OCI-LY7 (cell line): ENCODE data around the gene DDAH1. TPM values are rescaled to one million over a fixed set of nuclear protein-coding genes. Genes with fewer than 3 reads are reported as not detected.

Experiments used
- BruUV-seq: library from RNA; stranded (reverse); fragments of 400-500 nt; replicated peaks from 2 replicates; lab custom pipeline; 2021; lab: Mats Ljungman, UMichigan
- CTCF ChIA-PET: fragments of 300-600 bp; sonication (Branson Sonifier 250); formaldehyde crosslinking; loops from one replicate; lab custom pipeline; 2022; ENCODE audit warnings: antibody characterized with exemption; ENCODE audit not compliant: unreplicated experiment; lab: Charles Lee
- POLR2A ChIA-PET: fragments of 300-600 bp; sonication (Branson Sonifier 250); formaldehyde crosslinking; loops from one replicate; lab custom pipeline; 2022; ENCODE audit warnings: antibody characterized with exemption; lab: Charles Lee
- DNase-seq: peaks from one replicate; pipeline ENCODE4 v3.0.0-alpha.2; 2015; ENCODE audit warnings: low spot score
- H2AFZ ChIP-seq: fragments of 200-600 bp; sonication (generic), shearing (Covaris generic); 2 replicates; pipeline ENCODE4 v1.6.1; 2014; ENCODE audit warnings: mild to moderate bottlenecking, antibody characterized with exemption, low read length, moderate library complexity
- H3K27ac ChIP-seq: fragments of 200-600 bp; sonication (generic); 2 replicates; pipeline ENCODE4 v1.5.1; 2014; ENCODE audit warnings: mixed run types, low read depth, mild to moderate bottlenecking, moderate library complexity, low read length, inconsistent platforms; ENCODE audit not compliant: poor library complexity, severe bottlenecking
- H3K36me3 ChIP-seq: fragments of 200-600 bp; sonication (generic); 2 replicates; pipeline ENCODE4 v1.6.1; 2014; ENCODE audit warnings: mild to moderate bottlenecking, antibody characterized with exemption, low read length, moderate library complexity, mixed read lengths; ENCODE audit not compliant: insufficient read depth
- H3K4me1 ChIP-seq: fragments of 200-600 bp; sonication (generic); 2 replicates; pipeline ENCODE4 v1.5.1; 2014; ENCODE audit warnings: mild to moderate bottlenecking, low read length; ENCODE audit not compliant: insufficient read depth, poor library complexity, severe bottlenecking
- H3K4me2 ChIP-seq: fragments of 200-600 bp; sonication (generic); 2 replicates; pipeline ENCODE4 v1.6.1; 2014; ENCODE audit warnings: mild to moderate bottlenecking, low read length
- H3K4me3 ChIP-seq: fragments of 200-600 bp; sonication (generic); 2 replicates; pipeline ENCODE4 v1.5.1; 2014; ENCODE audit warnings: mild to moderate bottlenecking, low read depth, low read length; ENCODE audit not compliant: poor library complexity, severe bottlenecking
- H3K79me2 ChIP-seq: fragments of 200-600 bp; sonication (generic); 2 replicates; pipeline ENCODE4 v1.6.1; 2016; ENCODE audit warnings: low read depth, mild to moderate bottlenecking, low read length, moderate library complexity, mixed read lengths; ENCODE audit not compliant: insufficient read depth
- H3K9me2 ChIP-seq: fragments of 200-600 bp; sonication (generic); 2 replicates; pipeline ENCODE4 v1.6.1; 2016; ENCODE audit warnings: mild to moderate bottlenecking, low read length, mixed read lengths; ENCODE audit not compliant: insufficient read depth
- H3K9me3 ChIP-seq: fragments of 200-600 bp; sonication (generic); 2 replicates; pipeline ENCODE4 v1.6.1; 2014; ENCODE audit warnings: mild to moderate bottlenecking, mixed run types, low read length, mixed read lengths
- H4K20me1 ChIP-seq: fragments of 200-600 bp; sonication (generic); 2 replicates; pipeline ENCODE4 v1.6.1; 2014; ENCODE audit warnings: mild to moderate bottlenecking, antibody characterized with exemption, low read length, moderate library complexity, mixed read lengths; ENCODE audit not compliant: insufficient read depth
- EZH2phosphoT487 ChIP-seq: fragments of 200-600 bp; sonication (generic); IDR thresholded peaks from 2 replicates; pipeline ENCODE4 v1.6.1; 2018; ENCODE audit warnings: low read depth, borderline replicate concordance, mild to moderate bottlenecking, mixed run types, antibody characterized with exemption, low read length, moderate library complexity, mixed read lengths
- intact Hi-C: fragments of 100-400 bp; cut with micrococcal nuclease; formaldehyde crosslinking; loops from one replicate; pipeline ENCODE4 v1.10.0; 2022; ENCODE audit not compliant: unreplicated experiment
- total RNA-seq, 2 experiments: library from RNA; depleted of rRNA in 1 of 2; stranded (reverse); fragments of >200 nt in 1 of 2; shearing (Covaris generic) in 1 of 2; gene quantifications; 2 replicates each; pipeline ENCODE4 v1.2.3, GENCODE V29; 2014 to 2022
- TF ChIP-seq, protein P1 (sequence below): fragments of 200-600 bp; sonication (generic); conservative IDR thresholded peaks from 2 replicates; pipeline ENCODE4 v1.5.1; 2014; ENCODE audit warnings: mild to moderate bottlenecking, antibody characterized with exemption, low read length, moderate library complexity, mixed read lengths

DDAH1 gene
- total RNA-seq, 2 experiments from 2014 or later: not detected

DNA sequence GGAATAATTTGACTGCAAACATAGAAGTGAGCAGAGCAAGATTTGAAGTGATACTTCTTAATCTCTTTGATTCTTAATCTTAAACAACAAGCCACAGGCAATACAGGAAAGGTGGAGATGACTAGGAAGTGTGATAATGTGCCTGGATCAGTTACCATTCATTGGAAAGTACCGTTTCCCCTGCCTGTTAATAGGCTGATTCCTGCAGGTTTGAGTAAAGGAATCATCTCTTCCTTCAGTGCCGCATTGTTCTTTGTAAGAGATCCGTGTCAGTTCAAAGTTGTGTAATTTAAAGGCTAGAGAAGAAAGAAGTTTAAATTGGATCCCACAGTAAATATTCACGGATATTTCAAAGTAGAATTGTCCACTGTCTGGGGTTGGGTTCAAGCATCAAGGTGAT, 145.0 kb downstream of the DDAH1 start:
- Histone ChIP-seq H3K4me2 (no peak overlapping the region), H3K79me2 (no peaks in the 10 kb centered on the region), H3K9me3 (no peaks in the 10 kb centered on the region), H3K9me2 (no peaks in the 10 kb centered on the region), H3K4me3 (no peak overlapping the region), H3K36me3 (no peaks in the 10 kb centered on the region), H3K27ac (no peak overlapping the region), H2AFZ (no peak overlapping the region), H4K20me1 (no peaks in the 10 kb centered on the region), H3K4me1 (no peaks in the 10 kb centered on the region)
- TF ChIP-seq, protein P1, sequence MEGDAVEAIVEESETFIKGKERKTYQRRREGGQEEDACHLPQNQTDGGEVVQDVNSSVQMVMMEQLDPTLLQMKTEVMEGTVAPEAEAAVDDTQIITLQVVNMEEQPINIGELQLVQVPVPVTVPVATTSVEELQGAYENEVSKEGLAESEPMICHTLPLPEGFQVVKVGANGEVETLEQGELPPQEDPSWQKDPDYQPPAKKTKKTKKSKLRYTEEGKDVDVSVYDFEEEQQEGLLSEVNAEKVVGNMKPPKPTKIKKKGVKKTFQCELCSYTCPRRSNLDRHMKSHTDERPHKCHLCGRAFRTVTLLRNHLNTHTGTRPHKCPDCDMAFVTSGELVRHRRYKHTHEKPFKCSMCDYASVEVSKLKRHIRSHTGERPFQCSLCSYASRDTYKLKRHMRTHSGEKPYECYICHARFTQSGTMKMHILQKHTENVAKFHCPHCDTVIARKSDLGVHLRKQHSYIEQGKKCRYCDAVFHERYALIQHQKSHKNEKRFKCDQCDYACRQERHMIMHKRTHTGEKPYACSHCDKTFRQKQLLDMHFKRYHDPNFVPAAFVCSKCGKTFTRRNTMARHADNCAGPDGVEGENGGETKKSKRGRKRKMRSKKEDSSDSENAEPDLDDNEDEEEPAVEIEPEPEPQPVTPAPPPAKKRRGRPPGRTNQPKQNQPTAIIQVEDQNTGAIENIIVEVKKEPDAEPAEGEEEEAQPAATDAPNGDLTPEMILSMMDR: no peak
- TF ChIP-seq EZH2phosphoT487: no peak
- POLR2A ChIA-PET: no interaction called here
- no peak for DNase-seq
- CTCF ChIA-PET: no interaction called here
- BruUV-seq: no TSS peak
- intact Hi-C loops: no loop called here

DNA sequence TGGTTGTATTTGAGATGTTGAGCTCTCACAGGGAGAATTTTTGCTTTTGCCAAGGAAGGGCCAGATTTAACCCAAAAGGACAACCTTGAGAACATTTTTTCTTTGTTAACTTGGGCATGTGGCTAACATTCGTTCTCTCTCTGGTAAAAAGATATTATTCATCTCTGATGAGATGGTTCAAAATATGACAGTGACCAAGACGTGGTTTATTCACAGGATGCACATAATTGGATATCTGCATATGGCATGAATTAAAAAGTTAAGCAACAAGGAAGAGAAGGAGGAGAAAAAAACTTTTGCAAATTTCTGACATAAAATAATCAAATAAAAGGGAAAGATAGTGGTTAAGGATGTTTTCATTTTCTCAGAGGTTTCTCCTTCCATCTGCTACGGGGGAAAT, 145.5 kb downstream of the DDAH1 start:
- Histone ChIP-seq H3K4me1 (no peaks in the 10 kb centered on the region), H3K4me3 (no peak overlapping the region), H3K4me2 (no peak overlapping the region), H3K9me3 (no peaks in the 10 kb centered on the region), H3K36me3 (no peaks in the 10 kb centered on the region), H3K27ac (no peak overlapping the region), H3K9me2 (no peaks in the 10 kb centered on the region), H3K79me2 (no peaks in the 10 kb centered on the region), H2AFZ (no peak overlapping the region), H4K20me1 (no peaks in the 10 kb centered on the region)
- POLR2A ChIA-PET: no interaction called here
- no peak for TF ChIP-seq EZH2phosphoT487
- TF ChIP-seq, protein P1: no peak
- DNase-seq: no peak
- BruUV-seq: no TSS peak
- intact Hi-C loops: no loop called here
- CTCF ChIA-PET: no interaction called here

DNA sequence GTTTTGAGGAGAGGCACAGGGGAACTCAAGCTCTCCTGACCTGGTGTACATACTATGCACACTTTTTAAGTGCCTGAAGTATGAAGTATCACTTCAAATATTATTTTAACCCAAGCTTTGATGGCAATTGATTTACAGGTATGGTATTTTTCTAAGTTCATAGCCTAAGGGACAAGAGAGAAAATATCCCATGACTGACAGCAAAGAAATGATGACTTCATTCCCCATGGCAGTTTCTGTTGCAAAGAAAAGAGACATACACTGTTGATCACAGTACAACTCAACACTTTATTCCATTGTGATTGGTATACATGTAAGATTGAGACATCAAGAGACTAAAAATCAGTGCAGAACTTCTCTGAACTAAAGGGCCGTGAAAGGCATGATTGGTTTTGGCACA, 146.7 kb downstream of the DDAH1 start:
- Histone ChIP-seq H3K36me3 (no peaks in the 10 kb centered on the region), H3K4me1 (no peaks in the 10 kb centered on the region), H3K4me2 (no peak overlapping the region), H3K27ac (no peak overlapping the region), H3K9me3 (no peaks in the 10 kb centered on the region), H3K79me2 (no peaks in the 10 kb centered on the region), H3K9me2 (no peaks in the 10 kb centered on the region), H3K4me3 (no peak overlapping the region), H2AFZ (no peak overlapping the region), H4K20me1 (no peaks in the 10 kb centered on the region)
- POLR2A ChIA-PET: no interaction called here
- CTCF ChIA-PET: no interaction called here
- TF ChIP-seq, protein P1: no peak
- TF ChIP-seq EZH2phosphoT487: no peak
- intact Hi-C loops: no loop called here
- BruUV-seq: no TSS peak
- no peak for DNase-seq
